OCI-LY3 (cell line): Measurements from ENCODE around the gene LSM4.
A peak's percentile ranks its signal among the peaks of the same experiment; 100 is the strongest.

Experiments
- H2AFZ ChIP-seq: fragments of 200-600, 300-600 bp; shearing (Covaris generic); 2 replicates; pipeline ENCODE4 v1.6.0; 2014; ENCODE audit warnings: antibody characterized with exemption, low read depth, low read length
- H3K27ac ChIP-seq: fragments of 200-600, 300-600 bp; sonication (generic); 2 replicates; pipeline ENCODE4 v1.5.1; 2014; ENCODE audit warnings: mild to moderate bottlenecking, low read length, moderate library complexity, mixed read lengths
- H3K27me3 ChIP-seq: fragments of 200-600, 300-600 bp; sonication (generic); 2 replicates; pipeline ENCODE4 v1.6.1; 2014; ENCODE audit warnings: low read depth, low read length, mixed read lengths
- H3K36me3 ChIP-seq: fragments of 200-600, 300-600 bp; sonication (generic); replicated peaks from 2 replicates; pipeline ENCODE3; 2014; ENCODE audit warnings: low read depth, low read length, mixed read lengths
- H3K4me1 ChIP-seq: fragments of 300-600, 200-600 bp; sonication (generic); 2 replicates; pipeline ENCODE4 v1.6.1; 2014; ENCODE audit warnings: low read length, mixed read lengths
- H3K4me2 ChIP-seq: fragments of 200-600, 300-600 bp; sonication (generic); 2 replicates; pipeline ENCODE4 v1.6.1; 2014; ENCODE audit warnings: low read length, mixed read lengths
- H3K4me3 ChIP-seq: fragments of 300-600, 200-600 bp; sonication (generic); 2 replicates; pipeline ENCODE4 v1.5.1; 2014; ENCODE audit warnings: antibody characterized with exemption, mild to moderate bottlenecking, low read length, moderate library complexity
- H3K79me2 ChIP-seq: fragments of 300-600, 200-600 bp; shearing (Covaris generic); 2 replicates; pipeline ENCODE4 v1.6.1; 2014; ENCODE audit warnings: mild to moderate bottlenecking, low read length, mixed read lengths
- H3K9ac ChIP-seq: fragments of 300-600, 200-600 bp; shearing (Covaris generic); 2 replicates; pipeline ENCODE4 v1.6.0; 2014; ENCODE audit warnings: mild to moderate bottlenecking, low read length, moderate library complexity
- H3K9me3 ChIP-seq: fragments of 200-600, 300-600 bp; shearing (Covaris generic); 2 replicates; pipeline ENCODE4 v1.6.1; 2014; ENCODE audit warnings: low read length, mixed read lengths; ENCODE audit not compliant: insufficient read depth
- H4K20me1 ChIP-seq: fragments of 200-600, 300-600 bp; sonication (generic); 2 replicates; pipeline ENCODE4 v1.6.1; 2016; ENCODE audit warnings: low read length, mixed read lengths; ENCODE audit not compliant: insufficient read depth
- EZH2phosphoT487 ChIP-seq: fragments of 200-600 bp; shearing (Covaris generic); IDR thresholded peaks from 2 replicates; pipeline ENCODE4 v1.6.1; 2018; ENCODE audit warnings: antibody characterized with exemption, mixed run types, low read depth
- TF ChIP-seq, protein P1 (sequence below): fragments of 200-600, 300-600 bp; sonication (generic); IDR thresholded peaks from 2 replicates; pipeline ENCODE4 v1.5.1; 2014; ENCODE audit warnings: antibody characterized with exemption, low read length, low read depth

The LSM4 gene

GRCh38 chr19:18308051-18308947 is 14.6 kb downstream of the LSM4 start:
- TF ChIP-seq EZH2phosphoT487, result no peak
- TF ChIP-seq, protein P1, sequence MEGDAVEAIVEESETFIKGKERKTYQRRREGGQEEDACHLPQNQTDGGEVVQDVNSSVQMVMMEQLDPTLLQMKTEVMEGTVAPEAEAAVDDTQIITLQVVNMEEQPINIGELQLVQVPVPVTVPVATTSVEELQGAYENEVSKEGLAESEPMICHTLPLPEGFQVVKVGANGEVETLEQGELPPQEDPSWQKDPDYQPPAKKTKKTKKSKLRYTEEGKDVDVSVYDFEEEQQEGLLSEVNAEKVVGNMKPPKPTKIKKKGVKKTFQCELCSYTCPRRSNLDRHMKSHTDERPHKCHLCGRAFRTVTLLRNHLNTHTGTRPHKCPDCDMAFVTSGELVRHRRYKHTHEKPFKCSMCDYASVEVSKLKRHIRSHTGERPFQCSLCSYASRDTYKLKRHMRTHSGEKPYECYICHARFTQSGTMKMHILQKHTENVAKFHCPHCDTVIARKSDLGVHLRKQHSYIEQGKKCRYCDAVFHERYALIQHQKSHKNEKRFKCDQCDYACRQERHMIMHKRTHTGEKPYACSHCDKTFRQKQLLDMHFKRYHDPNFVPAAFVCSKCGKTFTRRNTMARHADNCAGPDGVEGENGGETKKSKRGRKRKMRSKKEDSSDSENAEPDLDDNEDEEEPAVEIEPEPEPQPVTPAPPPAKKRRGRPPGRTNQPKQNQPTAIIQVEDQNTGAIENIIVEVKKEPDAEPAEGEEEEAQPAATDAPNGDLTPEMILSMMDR, result no peak
- H3K36me3 ChIP-seq, result peaks cover 29% of the 10 kb centered on the region
- H3K9ac ChIP-seq, result no peak overlapping the region
- H3K79me2 ChIP-seq, result no peaks in the 10 kb centered on the region
- H4K20me1 ChIP-seq, result no peaks in the 10 kb centered on the region
- H3K27me3 ChIP-seq, result no peaks in the 10 kb centered on the region
- H3K27ac ChIP-seq, result no peak overlapping the region
- no peaks in the 10 kb centered on the region for H3K9me3 ChIP-seq
- no peak overlapping the region for H3K4me3 ChIP-seq
- no peak overlapping the region for H3K4me2 ChIP-seq
- no peak overlapping the region for H2AFZ ChIP-seq
- peaks cover 49% of the 10 kb centered on the region for H3K4me1 ChIP-seq

GRCh38 chr19:18307271-18307681 is 15.6 kb downstream of the LSM4 start:
- H3K4me2 ChIP-seq, result peak overlapping the region; percentile 83
- H3K9ac ChIP-seq, result no peak overlapping the region; the same call in 1 of the 2 replicates
- peaks cover 52% of the 10 kb centered on the region for H3K4me1 ChIP-seq
- no peaks in the 10 kb centered on the region for H3K27me3 ChIP-seq
- no peak overlapping the region for H3K4me3 ChIP-seq
- H3K9me3 ChIP-seq, result no peaks in the 10 kb centered on the region
- H3K79me2 ChIP-seq, result no peaks in the 10 kb centered on the region
- TF ChIP-seq, protein P1, result peak; percentile 24
- no peak for TF ChIP-seq EZH2phosphoT487
- peak overlapping the region; percentile 22 for H3K27ac ChIP-seq
- peaks cover 22% of the 10 kb centered on the region for H3K36me3 ChIP-seq
- no peaks in the 10 kb centered on the region for H4K20me1 ChIP-seq
- H2AFZ ChIP-seq, result no peak overlapping the region

- no peaks in the 10 kb centered on the region for H3K27me3 ChIP-seq
- H3K36me3 ChIP-seq, result peaks cover 18% of the 10 kb centered on the region
- H3K79me2 ChIP-seq, result no peaks in the 10 kb centered on the region
- TF ChIP-seq EZH2phosphoT487, result no peak
- TF ChIP-seq, protein P1, result no peak
- H4K20me1 ChIP-seq, result no peaks in the 10 kb centered on the region
- H3K4me1 ChIP-seq, result peaks cover 52% of the 10 kb centered on the region
- H3K27ac ChIP-seq, result peak overlapping the region; percentile 22
- H3K9me3 ChIP-seq, result no peaks in the 10 kb centered on the region
- H3K4me2 ChIP-seq, result peak overlapping the region; percentile 83
- H3K4me3 ChIP-seq, result no peak overlapping the region
- peak overlapping the region; percentile 10; the same call in 1 of the 2 replicates for H3K9ac ChIP-seq
- H2AFZ ChIP-seq, result no peak overlapping the region
Observed at GRCh38 chr19:18306888-18307260, 16.0 kb downstream of the LSM4 start.

GRCh38 chr19:18306209-18306887 is 16.5 kb downstream of the LSM4 start:
- H3K27me3 ChIP-seq, result no peaks in the 10 kb centered on the region
- H3K27ac ChIP-seq, result peak overlapping the region; percentile 82
- no peaks in the 10 kb centered on the region for H4K20me1 ChIP-seq
- peak overlapping the region; percentile 83 for H3K4me2 ChIP-seq
- H3K4me1 ChIP-seq, result peaks cover 52% of the 10 kb centered on the region
- TF ChIP-seq, protein P1, result no peak
- no peak for TF ChIP-seq EZH2phosphoT487
- peaks cover 17% of the 10 kb centered on the region for H3K36me3 ChIP-seq
- H3K9me3 ChIP-seq, result no peaks in the 10 kb centered on the region
- no peaks in the 10 kb centered on the region for H3K79me2 ChIP-seq
- H2AFZ ChIP-seq, result no peak overlapping the region
- H3K4me3 ChIP-seq, result no peak overlapping the region
- peak overlapping the region; percentile 10; the same call in 1 of the 2 replicates for H3K9ac ChIP-seq
